Measurements from ENCODE around the gene PANK4. TPM values are rescaled to one million over a fixed set of nuclear protein-coding genes. Genes with fewer than 3 reads are reported as not detected.

Gene PANK4
- total RNA-seq, 1 donor from 2014 or later = 26.3 TPM

DNA sequence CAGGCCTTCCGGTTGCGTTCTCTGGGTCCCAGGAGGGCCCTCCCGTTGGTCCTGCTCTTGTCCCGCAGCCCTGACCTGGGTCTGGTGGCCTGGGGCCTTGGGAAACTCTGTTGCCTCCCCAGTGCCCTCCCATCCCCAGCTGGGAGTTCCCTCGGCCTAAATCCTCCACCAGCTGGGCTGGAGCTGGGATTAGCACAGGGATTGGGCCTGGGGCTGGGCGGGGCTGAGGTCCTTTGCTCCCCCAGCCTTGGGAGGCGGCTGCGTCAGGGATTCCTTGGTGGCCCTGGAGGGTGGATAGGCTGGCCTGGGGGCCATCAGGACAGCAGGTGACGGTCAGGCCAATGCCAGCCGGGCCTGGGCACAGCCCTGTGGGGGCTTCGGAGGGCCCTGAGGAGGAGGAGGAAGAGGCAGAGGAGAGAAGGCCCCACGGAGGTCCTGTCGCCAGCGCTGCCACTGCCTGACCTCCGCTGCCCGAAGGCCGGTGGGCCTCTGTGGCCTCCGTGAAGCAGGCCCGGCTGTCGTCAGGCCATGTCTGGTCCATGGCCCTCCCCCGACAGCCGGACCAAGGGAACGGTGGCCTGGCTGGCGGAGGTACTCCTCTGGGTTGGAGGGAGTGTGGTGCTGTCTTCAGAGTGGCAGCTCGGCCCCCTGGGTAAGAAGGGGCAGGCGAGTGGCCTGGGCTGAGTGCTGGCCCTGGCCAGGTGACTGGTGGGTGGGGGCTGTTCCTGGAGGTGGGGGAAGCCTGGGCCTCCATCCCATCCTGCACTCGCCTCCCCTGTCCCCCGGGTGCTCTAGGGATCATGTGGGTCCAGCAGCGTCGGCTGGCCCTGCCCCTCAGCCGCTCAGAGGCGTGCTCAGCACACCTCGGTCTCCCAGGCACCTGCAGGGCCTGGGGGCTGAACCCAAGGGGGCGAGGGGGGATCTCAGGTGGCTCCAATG, 50.1 kb downstream of the PANK4 start, which contains the start of gene PLCH2:
PLCH2 (plus strand) TSS at position 229 of the 939 bp plus-strand sequence; CDS start at position 529, 300 bp downstream.
- H3K4me3 ChIP-seq (ENCODE audit: insufficient read depth, low read depth, low read length) = no peak within 1 kb of the TSS
- FAIRE-seq (no peak), DNase-seq (ENCODE audit: low read depth) (no peak)
- Mint-ChIP-seq H3K4me3 (ENCODE audit: unreplicated experiment) (no peak within 1 kb of the TSS), H3K27me3 (ENCODE audit: low read depth, unreplicated experiment) (peaks cover 3% of the 10 kb centered on the region), H3K36me3 (ENCODE audit: low read depth, unreplicated experiment) (no peaks in the 10 kb centered on the region), H3K9me3 (ENCODE audit: unreplicated experiment) (no peaks in the 10 kb centered on the region), H3K27ac (ENCODE audit: unreplicated experiment) (no peak within 1 kb of the TSS), H3K4me1 (ENCODE audit: low read depth, unreplicated experiment) (no peaks in the 10 kb centered on the region)
- no peak within 1 kb of the TSS for H3K27ac ChIP-seq (ENCODE audit: low read depth, low read length)
- no peak for TF ChIP-seq EZH2 (IDR thresholded peaks at IDR 0.05; ENCODE audit: insufficient read depth, low read length)
- TF ChIP-seq, protein P1, sequence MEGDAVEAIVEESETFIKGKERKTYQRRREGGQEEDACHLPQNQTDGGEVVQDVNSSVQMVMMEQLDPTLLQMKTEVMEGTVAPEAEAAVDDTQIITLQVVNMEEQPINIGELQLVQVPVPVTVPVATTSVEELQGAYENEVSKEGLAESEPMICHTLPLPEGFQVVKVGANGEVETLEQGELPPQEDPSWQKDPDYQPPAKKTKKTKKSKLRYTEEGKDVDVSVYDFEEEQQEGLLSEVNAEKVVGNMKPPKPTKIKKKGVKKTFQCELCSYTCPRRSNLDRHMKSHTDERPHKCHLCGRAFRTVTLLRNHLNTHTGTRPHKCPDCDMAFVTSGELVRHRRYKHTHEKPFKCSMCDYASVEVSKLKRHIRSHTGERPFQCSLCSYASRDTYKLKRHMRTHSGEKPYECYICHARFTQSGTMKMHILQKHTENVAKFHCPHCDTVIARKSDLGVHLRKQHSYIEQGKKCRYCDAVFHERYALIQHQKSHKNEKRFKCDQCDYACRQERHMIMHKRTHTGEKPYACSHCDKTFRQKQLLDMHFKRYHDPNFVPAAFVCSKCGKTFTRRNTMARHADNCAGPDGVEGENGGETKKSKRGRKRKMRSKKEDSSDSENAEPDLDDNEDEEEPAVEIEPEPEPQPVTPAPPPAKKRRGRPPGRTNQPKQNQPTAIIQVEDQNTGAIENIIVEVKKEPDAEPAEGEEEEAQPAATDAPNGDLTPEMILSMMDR (IDR thresholded peaks at IDR 0.05; ENCODE audit: insufficient read depth, low read depth, low read length) = no peak
- H4K20me1 ChIP-seq (ENCODE audit: insufficient read depth, low read length) = no peaks in the 10 kb centered on the region
- no peak within 1 kb of the TSS for H3K9ac ChIP-seq (ENCODE audit: low read length)
- no peak within 1 kb of the TSS for H3K4me2 ChIP-seq (ENCODE audit: low read length)
- no peaks in the 10 kb centered on the region for H3K9me3 ChIP-seq (ENCODE audit: insufficient read depth, low read depth, low read length)
- no peak within 1 kb of the TSS for H2AFZ ChIP-seq (ENCODE audit: low read depth, low read length)
- no peaks in the 10 kb centered on the region for H3K36me3 ChIP-seq (ENCODE audit: insufficient read depth, low read length)
- H3K79me2 ChIP-seq (ENCODE audit: insufficient read depth, low read length) = no peaks in the 10 kb centered on the region
- H3K4me1 ChIP-seq (ENCODE audit: insufficient read depth, low read length) = no peaks in the 10 kb centered on the region
- no peaks in the 10 kb centered on the region for H3K27me3 ChIP-seq (ENCODE audit: insufficient read depth, low read length)

DNA sequence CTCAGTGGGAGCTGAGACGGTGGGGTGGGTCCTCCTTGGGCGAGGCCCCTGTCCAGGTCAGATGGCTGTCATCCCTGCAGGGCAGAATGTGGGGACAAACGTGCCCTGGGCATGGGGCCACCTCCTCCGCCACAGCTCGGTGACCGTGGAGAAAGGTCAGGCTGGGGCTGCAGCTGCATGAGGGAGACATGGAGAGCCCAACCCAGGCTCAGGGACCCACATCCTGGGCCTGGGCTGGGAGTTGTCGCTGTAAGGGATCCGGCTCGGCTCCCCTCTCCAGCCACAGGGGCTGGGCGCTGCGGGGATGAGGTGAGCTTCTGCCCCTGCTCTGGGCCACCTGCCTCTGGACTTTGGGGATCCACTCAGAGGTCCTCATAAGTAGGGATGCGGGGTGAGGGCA, 50.8 kb downstream of the PANK4 start:
- no peak overlapping the region for H3K4me3 Mint-ChIP-seq (ENCODE audit: unreplicated experiment)
- Histone ChIP-seq H3K9ac (ENCODE audit: low read length) (no peak overlapping the region), H3K4me1 (ENCODE audit: insufficient read depth, low read length) (no peaks in the 10 kb centered on the region), H3K27me3 (ENCODE audit: insufficient read depth, low read length) (no peaks in the 10 kb centered on the region), H3K4me2 (ENCODE audit: low read length) (no peak overlapping the region), H3K36me3 (ENCODE audit: insufficient read depth, low read length) (no peaks in the 10 kb centered on the region), H4K20me1 (ENCODE audit: insufficient read depth, low read length) (no peaks in the 10 kb centered on the region), H3K79me2 (ENCODE audit: insufficient read depth, low read length) (no peaks in the 10 kb centered on the region), H3K27ac (ENCODE audit: low read depth, low read length) (no peak overlapping the region), H3K9me3 (ENCODE audit: insufficient read depth, low read depth, low read length) (no peaks in the 10 kb centered on the region), H2AFZ (ENCODE audit: low read depth, low read length) (no peak overlapping the region), H3K4me3 (ENCODE audit: insufficient read depth, low read depth, low read length) (no peak overlapping the region)
- H3K36me3 Mint-ChIP-seq (ENCODE audit: low read depth, unreplicated experiment) = no peaks in the 10 kb centered on the region
- no peak for DNase-seq (ENCODE audit: low read depth)
- no peak for TF ChIP-seq EZH2 (IDR thresholded peaks at IDR 0.05; ENCODE audit: insufficient read depth, low read length)
- TF ChIP-seq, protein P1 (IDR thresholded peaks at IDR 0.05; ENCODE audit: insufficient read depth, low read depth, low read length) = no peak
- FAIRE-seq = no peak
- H3K27me3 Mint-ChIP-seq (ENCODE audit: low read depth, unreplicated experiment) = peaks cover 3% of the 10 kb centered on the region
- H3K27ac Mint-ChIP-seq (ENCODE audit: unreplicated experiment) = no peak overlapping the region
- H3K4me1 Mint-ChIP-seq (ENCODE audit: low read depth, unreplicated experiment) = no peaks in the 10 kb centered on the region
- no peaks in the 10 kb centered on the region for H3K9me3 Mint-ChIP-seq (ENCODE audit: unreplicated experiment)

- no peaks in the 10 kb centered on the region for H3K4me1 Mint-ChIP-seq (ENCODE audit: low read depth, unreplicated experiment)
- Histone ChIP-seq H3K36me3 (ENCODE audit: insufficient read depth, low read length) (no peaks in the 10 kb centered on the region), H3K4me3 (ENCODE audit: insufficient read depth, low read depth, low read length) (no peak overlapping the region), H3K27ac (ENCODE audit: low read depth, low read length) (no peak overlapping the region), H3K4me1 (ENCODE audit: insufficient read depth, low read length) (no peaks in the 10 kb centered on the region), H4K20me1 (ENCODE audit: insufficient read depth, low read length) (no peaks in the 10 kb centered on the region), H3K9me3 (ENCODE audit: insufficient read depth, low read depth, low read length) (no peaks in the 10 kb centered on the region), H3K9ac (ENCODE audit: low read length) (no peak overlapping the region), H3K4me2 (ENCODE audit: low read length) (no peak overlapping the region), H2AFZ (ENCODE audit: low read depth, low read length) (no peak overlapping the region), H3K79me2 (ENCODE audit: insufficient read depth, low read length) (no peaks in the 10 kb centered on the region), H3K27me3 (ENCODE audit: insufficient read depth, low read length) (no peaks in the 10 kb centered on the region)
- TF ChIP-seq, protein P1 (IDR thresholded peaks at IDR 0.05; ENCODE audit: insufficient read depth, low read depth, low read length) = no peak
- no peak for TF ChIP-seq EZH2 (IDR thresholded peaks at IDR 0.05; ENCODE audit: insufficient read depth, low read length)
- no peak overlapping the region for H3K4me3 Mint-ChIP-seq (ENCODE audit: unreplicated experiment)
- no peak for DNase-seq (ENCODE audit: low read depth)
- no peak overlapping the region for H3K27ac Mint-ChIP-seq (ENCODE audit: unreplicated experiment)
- no peak for FAIRE-seq
- peaks cover 3% of the 10 kb centered on the region for H3K27me3 Mint-ChIP-seq (ENCODE audit: low read depth, unreplicated experiment)
- no peaks in the 10 kb centered on the region for H3K9me3 Mint-ChIP-seq (ENCODE audit: unreplicated experiment)
- H3K36me3 Mint-ChIP-seq (ENCODE audit: low read depth, unreplicated experiment) = no peaks in the 10 kb centered on the region
These were observed 51.4 kb downstream of the PANK4 start for GRCh38 chr1:2474933-2475371.
